Renal cortex interstitium (tissue), 11 donors: Measurements from ENCODE around the gene ENC1. TPM values are rescaled to one million over a fixed set of nuclear protein-coding genes. Genes with fewer than 3 reads are reported as not detected.

Source experiments
- DNase-seq, 11 donors: peaks; one replicate each; pipeline ENCODE4 v3.0.0-alpha.2; 2013; ENCODE audit warnings: low read depth in 9 of 11, low spot score in 4 of 11; ENCODE audit errors: extremely low read depth in 1 of 11
- polyA plus RNA-seq, 3 donors: library from polyadenylated mRNA; unstranded; fragments of 120-200 nt; gene quantifications; one replicate each; pipeline ENCODE4 v1.2.1, GENCODE V29; 2013; ENCODE audit not compliant: insufficient read length in 3 of 3

The ENC1 gene
- polyA plus RNA-seq, 3 donors = 67.1 to 77.4 (median 74.5) TPM

DNA sequence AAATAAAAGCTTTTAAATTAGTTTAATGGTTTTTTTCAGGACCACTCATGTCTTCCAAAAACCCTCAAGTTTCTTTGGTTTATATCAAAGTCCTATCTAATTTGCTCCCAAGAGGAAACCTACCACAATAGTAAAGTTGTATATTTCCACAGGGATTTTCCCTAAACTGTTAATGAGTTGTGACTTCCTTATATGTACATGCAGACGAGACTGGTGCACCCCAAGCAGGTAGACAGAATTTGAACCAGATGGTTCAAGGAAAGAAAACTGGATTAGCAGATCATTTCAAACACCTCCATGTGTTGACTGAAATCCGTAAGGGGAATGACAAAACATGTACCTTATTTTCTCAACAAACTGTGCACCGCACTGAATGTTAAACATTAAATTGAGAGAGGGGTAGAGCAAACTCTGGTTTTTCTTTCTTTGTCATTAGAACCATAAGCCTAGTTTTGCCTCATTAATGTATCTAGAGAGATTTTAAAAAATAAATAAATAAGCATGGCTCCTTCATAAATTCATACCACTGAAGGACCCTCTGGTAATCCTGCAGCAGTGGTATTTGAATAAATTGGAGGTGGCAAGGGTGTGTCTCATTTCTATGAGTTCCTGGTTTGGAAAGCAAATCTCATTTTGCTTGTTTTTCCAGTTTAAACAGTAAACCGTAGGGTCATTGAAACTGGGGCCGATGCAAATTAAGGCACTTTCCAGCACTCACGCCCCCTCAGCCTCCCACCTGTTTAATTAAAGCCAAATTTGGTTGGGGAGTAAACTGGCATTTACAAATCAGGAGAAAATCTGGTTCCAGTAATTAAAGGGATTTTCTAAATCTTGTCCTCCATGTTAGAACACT is 51.1 kb downstream of the ENC1 start:
- no peak for DNase-seq

DNA sequence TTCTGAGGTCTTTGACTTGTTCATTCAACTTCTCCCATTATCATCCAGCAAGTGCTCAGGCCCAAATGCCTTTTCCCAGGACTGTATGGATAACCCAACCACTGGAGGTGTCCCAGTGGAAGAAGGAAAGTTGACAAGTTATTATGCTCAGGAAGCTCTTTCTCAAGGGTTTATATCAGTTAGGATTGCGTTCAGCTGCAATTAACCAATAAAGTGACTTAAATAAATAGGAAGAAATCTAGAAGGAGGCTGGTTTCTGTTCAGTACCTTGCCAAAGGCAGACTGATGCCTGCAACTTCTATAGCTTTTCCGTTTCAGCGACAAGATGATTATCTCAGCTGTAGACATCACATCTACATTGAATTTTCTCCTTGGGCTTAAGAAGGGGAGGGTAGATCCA is 52.1 kb downstream of the ENC1 start:
- DNase-seq = no peak

DNA sequence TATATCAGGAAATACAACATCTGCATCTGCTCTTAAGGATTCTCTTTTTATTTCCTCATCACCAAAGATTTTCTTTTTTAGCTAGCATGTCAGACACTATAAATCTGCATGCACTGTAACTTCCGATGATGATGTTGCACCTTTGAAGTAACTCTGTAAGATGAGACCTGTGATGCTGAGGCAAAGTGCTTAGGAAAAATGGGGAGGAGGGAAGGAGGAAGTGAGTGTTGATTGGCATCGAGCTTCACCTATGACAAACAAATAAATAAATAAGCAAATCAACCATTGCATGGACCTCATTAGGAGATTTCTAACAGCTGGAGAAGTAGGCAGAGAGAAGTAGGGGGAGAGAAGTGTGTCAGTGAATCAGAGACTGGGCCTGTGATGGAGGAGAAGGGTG is 52.6 kb downstream of the ENC1 start:
- DNase-seq = no peak

DNA sequence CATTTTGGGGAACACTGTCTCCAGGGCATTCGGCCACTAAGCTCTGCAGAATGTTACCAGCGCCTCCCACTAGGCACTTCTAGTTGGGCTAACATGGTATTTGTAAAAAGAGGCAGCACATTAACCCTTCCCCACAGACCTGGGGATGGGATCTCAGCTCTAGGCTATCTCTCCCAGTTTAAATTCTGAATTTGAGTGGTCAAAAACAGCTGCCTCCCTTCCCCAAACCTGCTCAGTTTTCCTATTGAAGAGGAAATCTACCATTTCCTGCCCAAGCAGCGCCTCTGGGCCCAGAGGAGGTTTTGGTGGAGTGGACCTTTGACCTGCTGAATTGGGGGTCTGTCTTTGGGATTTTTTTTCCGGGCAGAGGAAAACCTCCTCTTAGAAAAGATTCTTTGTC is 53.2 kb downstream of the ENC1 start:
- no peak for DNase-seq

GRCh38 chr5:74586856-74587255 is 53.7 kb downstream of the ENC1 start:
- no peak for DNase-seq

DNA sequence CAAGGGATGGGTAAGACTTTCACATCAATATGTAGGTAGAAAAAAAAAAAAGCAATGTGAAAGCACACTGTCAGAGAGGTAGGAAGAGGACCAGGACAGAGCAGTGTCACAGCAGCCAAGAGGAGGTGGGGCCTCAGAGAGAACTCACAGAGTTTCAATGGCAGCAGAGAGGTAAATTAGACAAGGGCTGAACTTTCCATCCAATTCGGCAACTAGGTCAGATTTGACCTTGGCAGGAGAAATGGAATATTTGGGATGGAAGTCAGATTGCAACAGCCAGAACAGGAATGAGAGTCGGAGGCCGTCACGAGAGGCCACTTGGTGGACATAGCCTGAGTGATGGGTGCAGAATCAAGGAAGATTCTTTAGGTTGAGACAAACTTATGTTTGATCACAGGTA is 57.7 kb downstream of the ENC1 start:
- DNase-seq = no peak

DNA sequence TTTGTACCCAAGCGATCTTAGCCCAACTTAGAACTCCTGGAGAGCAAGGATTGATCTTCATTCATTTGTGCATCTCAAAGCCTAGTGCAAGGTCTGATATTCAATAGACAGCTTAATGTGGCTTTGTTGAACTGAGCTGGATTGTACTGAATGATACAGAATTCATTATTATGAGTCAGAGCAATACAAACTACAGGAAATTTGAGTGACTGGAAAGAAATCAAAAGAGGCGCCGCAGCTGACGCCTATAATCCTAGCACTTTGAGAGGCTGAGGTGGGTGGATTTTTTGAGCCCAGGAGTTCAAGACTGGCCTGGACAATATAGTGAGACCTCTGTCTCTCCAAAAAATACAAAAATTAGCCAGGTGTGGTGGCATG is 58.6 kb downstream of the ENC1 start:
- DNase-seq = no peak

DNA sequence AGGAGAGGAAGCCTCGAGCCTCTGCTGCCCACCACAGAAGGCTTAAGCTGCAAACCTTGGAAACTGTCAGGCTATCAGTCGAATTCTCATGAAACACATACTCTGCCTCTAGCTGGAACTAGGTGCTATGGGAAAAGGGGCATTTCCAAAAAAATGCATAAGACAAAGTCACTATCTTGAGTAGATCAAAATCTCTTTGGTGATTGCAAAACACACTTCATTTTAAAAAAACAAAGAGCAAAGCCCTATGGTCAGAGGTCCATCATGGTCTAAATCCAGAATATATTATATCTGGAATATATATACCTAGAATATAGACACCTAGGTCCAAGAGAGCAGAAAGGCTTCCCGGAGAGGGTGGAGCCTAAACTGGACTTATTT is 59.8 kb downstream of the ENC1 start:
- DNase-seq = no peak

GRCh38 chr5:74579215-74579614 is 61.3 kb downstream of the ENC1 start:
- no peak for DNase-seq

- no peak for DNase-seq
These were observed 62.0 kb downstream of the ENC1 start for GRCh38 chr5:74578356-74579044.

Other genes starting within 250 kb of the ENC1 start
- gene HEXB, start 44.5 kb upstream of the ENC1 start, polyA plus RNA-seq = 100 to 1,000 TPM; 114 to 172 (median 145) TPM
- 10 to 100 TPM; 47.9 to 56.8 (median 51.0) TPM for gene GFM2, start 126.4 kb upstream of the ENC1 start, polyA plus RNA-seq
- gene NSA2, start 126.5 kb upstream of the ENC1 start, polyA plus RNA-seq = 100 to 1,000 TPM; 214 to 275 (median 228) TPM
- gene FAM169A, start 225.7 kb upstream of the ENC1 start, polyA plus RNA-seq = 10 to 100 TPM; 17.5 to 19.5 (median 18.1) TPM